ENCODE results near the gene PCDHGA7. TPM values are rescaled to one million over a fixed set of nuclear protein-coding genes. Genes with fewer than 3 reads are reported as not detected.

PCDHGA7 gene
- total and polyA plus RNA-seq, 2 experiments from 2014 or later, result 0.20 to 1.0 TPM

DNA sequence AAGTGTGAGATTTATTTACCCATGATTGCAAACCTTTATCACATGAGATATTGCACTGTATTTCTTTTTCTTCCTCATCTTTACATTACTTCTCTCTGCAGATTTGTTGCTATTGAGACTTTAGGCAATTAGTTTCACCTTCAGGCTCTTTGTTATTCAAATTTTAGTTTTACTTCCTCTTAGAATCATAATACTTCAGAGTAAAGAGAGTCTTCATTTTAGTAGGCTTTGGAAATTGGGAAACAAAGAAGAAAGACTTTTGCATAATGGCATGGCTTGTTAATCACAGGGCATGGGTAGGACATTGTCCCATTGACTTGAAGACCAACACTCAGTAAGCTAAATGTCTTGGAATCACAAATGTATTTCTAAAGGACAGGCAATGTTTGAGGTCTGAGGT is 19.8 kb upstream of the PCDHGA7 start:
- peaks cover 3% of the 10 kb centered on the region for H3K9me3 ChIP-seq (ENCODE audit: low read depth)
- H3K4me3 ChIP-seq, result no peak overlapping the region
- H3K27ac ChIP-seq, result no peak overlapping the region
- no peak for DNase-seq (ENCODE audit: low read depth in 1 of 2, low spot score in 1 of 2)
- H3K4me1 ChIP-seq (ENCODE audit: low read depth), result no peaks in the 10 kb centered on the region
- TF ChIP-seq, protein P1, sequence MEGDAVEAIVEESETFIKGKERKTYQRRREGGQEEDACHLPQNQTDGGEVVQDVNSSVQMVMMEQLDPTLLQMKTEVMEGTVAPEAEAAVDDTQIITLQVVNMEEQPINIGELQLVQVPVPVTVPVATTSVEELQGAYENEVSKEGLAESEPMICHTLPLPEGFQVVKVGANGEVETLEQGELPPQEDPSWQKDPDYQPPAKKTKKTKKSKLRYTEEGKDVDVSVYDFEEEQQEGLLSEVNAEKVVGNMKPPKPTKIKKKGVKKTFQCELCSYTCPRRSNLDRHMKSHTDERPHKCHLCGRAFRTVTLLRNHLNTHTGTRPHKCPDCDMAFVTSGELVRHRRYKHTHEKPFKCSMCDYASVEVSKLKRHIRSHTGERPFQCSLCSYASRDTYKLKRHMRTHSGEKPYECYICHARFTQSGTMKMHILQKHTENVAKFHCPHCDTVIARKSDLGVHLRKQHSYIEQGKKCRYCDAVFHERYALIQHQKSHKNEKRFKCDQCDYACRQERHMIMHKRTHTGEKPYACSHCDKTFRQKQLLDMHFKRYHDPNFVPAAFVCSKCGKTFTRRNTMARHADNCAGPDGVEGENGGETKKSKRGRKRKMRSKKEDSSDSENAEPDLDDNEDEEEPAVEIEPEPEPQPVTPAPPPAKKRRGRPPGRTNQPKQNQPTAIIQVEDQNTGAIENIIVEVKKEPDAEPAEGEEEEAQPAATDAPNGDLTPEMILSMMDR (IDR thresholded peaks at IDR 0.05; ENCODE audit: low read depth, low read length), result no peak
- no peaks in the 10 kb centered on the region for H3K27me3 ChIP-seq
- no peaks in the 10 kb centered on the region for H3K36me3 ChIP-seq

DNA sequence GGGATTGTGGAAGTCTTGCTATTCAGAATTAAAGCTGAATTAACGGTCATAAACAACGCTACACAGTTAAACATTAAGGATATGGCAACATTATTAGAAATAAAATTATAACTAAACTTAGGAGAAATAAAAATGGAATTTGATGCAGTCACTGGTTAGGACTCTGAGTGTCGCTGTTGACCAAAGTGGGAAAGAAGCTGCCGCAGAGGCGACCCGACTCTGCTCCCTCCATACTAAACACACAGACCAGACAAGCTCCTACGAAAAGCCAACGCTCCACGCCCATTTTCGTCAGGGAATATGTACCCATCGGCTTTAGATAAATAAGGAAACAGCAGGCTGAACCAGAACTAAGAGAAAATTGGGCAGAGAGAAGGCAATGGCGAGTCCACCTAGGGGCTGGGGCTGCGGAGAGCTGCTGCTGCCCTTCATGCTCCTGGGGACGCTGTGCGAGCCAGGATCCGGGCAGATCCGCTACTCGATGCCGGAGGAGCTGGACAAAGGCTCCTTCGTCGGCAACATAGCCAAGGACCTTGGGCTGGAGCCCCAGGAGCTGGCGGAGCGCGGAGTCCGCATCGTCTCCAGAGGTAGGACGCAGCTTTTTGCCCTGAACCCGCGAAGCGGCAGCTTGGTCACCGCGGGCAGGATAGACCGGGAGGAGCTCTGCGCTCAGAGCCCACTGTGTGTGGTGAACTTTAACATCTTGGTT is 18.4 kb upstream of the PCDHGA7 start, which contains the start of gene PCDHGA5:
TSS of gene PCDHGA5 (plus strand) at position 211 of the 709 bp plus-strand sequence. CDS start at position 380, 169 bp downstream.
- H3K4me3 ChIP-seq, result no peak within 1 kb of the TSS
- TF ChIP-seq, protein P1 (IDR thresholded peaks at IDR 0.05; ENCODE audit: low read depth, low read length), result no peak
- H3K9me3 ChIP-seq (ENCODE audit: low read depth), result peaks cover 3% of the 10 kb centered on the region
- no peaks in the 10 kb centered on the region for H3K4me1 ChIP-seq (ENCODE audit: low read depth)
- no peaks in the 10 kb centered on the region for H3K36me3 ChIP-seq
- no peaks in the 10 kb centered on the region for H3K27me3 ChIP-seq
- H3K27ac ChIP-seq, result no peak within 1 kb of the TSS
- DNase-seq (ENCODE audit: low read depth in 1 of 2, low spot score in 1 of 2), result peak in 1 of 2 donors; percentile 12

DNA sequence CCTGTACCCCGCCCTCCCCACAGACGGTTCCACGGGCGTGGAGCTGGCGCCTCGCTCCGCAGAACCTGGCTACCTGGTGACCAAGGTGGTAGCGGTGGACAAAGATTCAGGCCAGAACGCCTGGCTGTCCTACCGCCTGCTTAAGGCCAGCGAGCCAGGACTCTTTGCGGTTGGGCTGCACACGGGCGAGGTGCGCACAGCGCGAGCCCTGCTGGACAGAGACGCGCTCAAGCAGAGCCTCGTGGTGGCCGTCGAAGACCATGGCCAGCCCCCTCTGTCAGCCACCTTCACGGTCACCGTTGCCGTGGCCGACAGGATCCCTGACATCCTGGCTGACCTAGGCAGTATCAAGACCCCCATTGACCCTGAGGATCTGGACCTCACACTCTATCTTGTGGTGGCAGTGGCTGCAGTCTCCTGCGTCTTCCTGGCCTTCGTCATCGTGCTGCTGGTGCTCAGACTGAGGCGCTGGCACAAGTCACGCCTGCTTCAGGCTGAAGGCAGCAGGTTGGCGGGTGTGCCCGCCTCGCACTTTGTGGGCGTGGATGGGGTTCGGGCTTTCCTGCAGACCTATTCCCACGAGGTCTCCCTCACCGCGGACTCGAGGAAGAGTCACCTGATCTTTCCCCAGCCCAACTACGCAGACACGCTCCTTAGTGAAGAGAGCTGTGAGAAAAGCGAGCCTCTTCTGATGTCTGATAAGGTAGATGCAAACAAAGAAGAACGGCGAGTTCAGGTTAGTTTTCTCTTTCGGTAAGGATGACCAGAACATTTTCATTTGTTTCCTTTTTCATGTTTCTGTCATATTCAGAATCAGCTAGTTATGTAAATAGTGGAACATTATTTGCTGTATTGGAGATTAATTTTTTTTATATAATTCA is 16.3 kb upstream of the PCDHGA7 start:
- TF ChIP-seq, protein P1 (IDR thresholded peaks at IDR 0.05; ENCODE audit: low read depth, low read length), result no peak
- H3K27me3 ChIP-seq, result no peaks in the 10 kb centered on the region
- H3K9me3 ChIP-seq (ENCODE audit: low read depth), result no peaks in the 10 kb centered on the region
- no peaks in the 10 kb centered on the region for H3K36me3 ChIP-seq
- no peak overlapping the region for H3K27ac ChIP-seq
- H3K4me1 ChIP-seq (ENCODE audit: low read depth), result no peaks in the 10 kb centered on the region
- no peak for DNase-seq (ENCODE audit: low read depth in 1 of 2, low spot score in 1 of 2)
- H3K4me3 ChIP-seq, result no peak overlapping the region

DNA sequence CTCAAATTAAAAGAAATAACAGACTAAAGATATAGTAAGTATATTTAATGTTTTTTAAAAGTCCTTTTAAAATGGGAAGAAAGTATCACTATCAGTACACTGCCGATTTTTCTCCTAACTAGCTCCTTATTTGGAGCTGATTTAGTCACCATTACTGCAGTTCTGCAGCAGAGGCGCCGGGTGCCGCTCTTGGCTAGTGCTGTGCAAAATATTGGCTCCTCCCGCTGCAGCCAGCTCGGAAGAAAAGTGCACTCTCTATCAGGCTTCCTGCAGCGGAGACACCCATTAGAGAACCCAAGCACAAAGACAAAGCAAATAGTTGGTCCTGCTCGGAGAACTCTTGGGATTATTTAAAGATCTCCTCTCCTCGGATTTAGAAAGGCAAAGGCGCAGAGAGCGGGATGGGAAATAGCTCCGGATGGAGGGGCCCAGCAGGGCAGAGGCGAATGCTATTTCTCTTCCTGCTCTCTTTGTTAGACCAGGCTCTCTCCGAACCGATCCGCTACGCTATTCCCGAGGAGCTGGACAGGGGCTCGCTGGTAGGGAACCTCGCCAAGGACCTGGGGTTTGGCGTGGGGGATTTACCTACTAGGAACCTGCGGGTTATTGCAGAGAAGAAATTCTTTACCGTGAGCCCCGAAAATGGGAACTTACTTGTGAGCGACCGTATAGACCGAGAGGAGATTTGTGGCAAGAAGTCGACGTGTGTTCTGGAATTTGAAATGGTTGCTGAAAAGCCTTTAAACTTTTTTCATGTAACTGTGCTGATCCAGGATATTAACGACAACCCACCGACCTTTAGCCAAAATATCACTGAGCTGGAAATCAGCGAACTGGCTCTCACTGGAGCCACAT is 12.3 kb upstream of the PCDHGA7 start, which contains the start of gene PCDHGB3:
TSS of gene PCDHGB3 (plus strand) at position 249 of the 855 bp plus-strand sequence. CDS start at position 402, 153 bp downstream.
- H3K4me3 ChIP-seq, result no peak within 1 kb of the TSS
- TF ChIP-seq, protein P1 (IDR thresholded peaks at IDR 0.05; ENCODE audit: low read depth, low read length), result peak; percentile 42
- no peaks in the 10 kb centered on the region for H3K9me3 ChIP-seq (ENCODE audit: low read depth)
- H3K36me3 ChIP-seq, result no peaks in the 10 kb centered on the region
- peak in 1 of 2 donors; percentile 62 for DNase-seq (ENCODE audit: low read depth in 1 of 2, low spot score in 1 of 2)
- H3K4me1 ChIP-seq (ENCODE audit: low read depth), result no peaks in the 10 kb centered on the region
- H3K27me3 ChIP-seq, result no peaks in the 10 kb centered on the region
- no peak within 1 kb of the TSS for H3K27ac ChIP-seq

Measured in cardiac muscle cell (in vitro differentiated cells and primary cell).